ENCODE measurements around the gene SLC16A12. TPM values are rescaled to one million over a fixed set of nuclear protein-coding genes. Genes with fewer than 3 reads are reported as not detected.

The SLC16A12 gene
- total and polyA plus RNA-seq, 10 of the 15 experiments (the other 5 are each of a cell fraction or from before 2014, with no cell fraction given) = not detected

- TF ChIP-seq SRF (IDR thresholded peaks at IDR 0.05; ENCODE audit: low read depth in 2 of 2, low read length in 2 of 2) (no peak), NBN (IDR thresholded peaks at IDR 0.05) (no peak), HDAC6 (IDR thresholded peaks at IDR 0.05; ENCODE audit: unreplicated experiment) (no peak), ATF7 (IDR thresholded peaks at IDR 0.05; ENCODE audit: low read depth) (no peak), POLR2AphosphoS5 (IDR thresholded peaks at IDR 0.05; ENCODE audit: low read length) (no peak), TCF7 (IDR thresholded peaks at IDR 0.05; ENCODE audit: borderline replicate concordance) (no peak), CHD4 (IDR thresholded peaks at IDR 0.05) (no peak), BCL11A (IDR thresholded peaks at IDR 0.05; ENCODE audit: low read depth, low read length) (no peak), ESRRA (IDR thresholded peaks at IDR 0.05; ENCODE audit: low read length) (no peak), NFXL1 (IDR thresholded peaks at IDR 0.05; ENCODE audit: borderline replicate concordance) (no peak), NR2C1 (IDR thresholded peaks at IDR 0.05) (no peak), EGR1 (IDR thresholded peaks at IDR 0.05; ENCODE audit: borderline replicate concordance in 1 of 2, low read depth in 2 of 2, low read length in 2 of 2) (no peak), JUND (IDR thresholded peaks at IDR 0.05; ENCODE audit: low read depth, low read length) (no peak), GABPA (IDR thresholded peaks at IDR 0.05; ENCODE audit: low read depth) (no peak), MTA2 (IDR thresholded peaks at IDR 0.05; ENCODE audit: low read depth) (no peak), MXI1 (IDR thresholded peaks at IDR 0.05; ENCODE audit: low read depth, low read length) (no peak), ZNF24 (IDR thresholded peaks at IDR 0.05) (no peak)
- Histone ChIP-seq H3K4me3 (no peak overlapping the region), H3K27ac (ENCODE audit: control insufficient read depth, insufficient read depth) (no peak overlapping the region), H4K20me1 (ENCODE audit: control insufficient read depth, insufficient read depth) (no peaks in the 10 kb centered on the region), H2AFZ (ENCODE audit: control insufficient read depth, low read depth, low read length) (no peak overlapping the region), H3K27me3 (replicated peaks in 1 of 2; ENCODE audit: control insufficient read depth in 2 of 2, insufficient read depth in 2 of 2, low read length in 1 of 2) (no peaks in the 10 kb centered on the region), H3K4me1 (ENCODE audit: control insufficient read depth, insufficient read depth, low read length) (no peaks in the 10 kb centered on the region), H3K36me3 (ENCODE audit: control insufficient read depth in 2 of 2, insufficient read depth in 2 of 2, low read length in 1 of 2) (no peaks in the 10 kb centered on the region), H3K79me2 (ENCODE audit: control insufficient read depth, insufficient read depth, low read length) (no peaks in the 10 kb centered on the region), H3K9me3 (replicated peaks; ENCODE audit: control insufficient read depth, insufficient read depth, low read length) (no peaks in the 10 kb centered on the region), H3K9ac (ENCODE audit: control insufficient read depth, insufficient read depth, low read length) (no peak overlapping the region), H3K4me2 (ENCODE audit: control insufficient read depth, insufficient read depth) (no peak overlapping the region)
- RAD21 ChIA-PET (ENCODE audit: unreplicated experiment) = interaction anchor here (1.4 kb wide), 1 partner anchor 269 kb away, joined by 5 read pairs; the partner anchor contains the start of gene KIF20B
- SMC1A ChIA-PET (ENCODE audit: uncharacterized antibody, unreplicated experiment) = interaction anchor here (0.7 to 1.2 kb wide), 3 partner anchors 21 to 132 kb away, joined by 3 read pairs; no protein-coding TSS in a partner anchor
- CTCF ChIA-PET = interaction anchor here (0.6 to 1.9 kb wide), 5 partner anchors 9 to 133 kb away, joined by 3 to 8 read pairs (median 4); no protein-coding TSS in a partner anchor
- POLR2A ChIA-PET = interaction anchor here (0.5 kb wide), 1 partner anchor 194 kb away, joined by 5 read pairs; no protein-coding TSS in a partner anchor
- in situ Hi-C loops (cut with MboI) (no loop called here), intact Hi-C loops (cut with micrococcal nuclease; ENCODE audit: unreplicated experiment) (no loop called here)
- DNase-seq (ENCODE audit: low read depth, low spot score) = no peak
- 36% methylated on average over 3 of the region's 3 CpGs for WGBS (ENCODE audit: insufficient coverage, insufficient replicate concordance, low lambda C conversion rate, missing lambda C conversion rate)
- no peak for ATAC-seq
- no TSS peak for BruUV-seq (replicated peaks)
- FAIRE-seq = no peak
Observed at GRCh38 chr10:89431977-89432376, 103.4 kb downstream of the SLC16A12 start.
